NCI-H748 (cell line): ENCODE data around the gene OTOS.

Source experiments
- DNase-seq: peaks from one replicate; lab custom pipeline; 2025; ENCODE audit not compliant: unreplicated experiment; lab: John Stamatoyannopoulos, UW

Gene OTOS

GRCh38 chr2:240140511-240140910 lies at the start of gene OTOS:
TSS of gene OTOS (minus strand) at chr2:240140658. CDS start at chr2:240140326, 332 bp downstream.
- DNase-seq = no peak

- DNase-seq = no peak
These were observed 49.2 kb upstream of the OTOS start for GRCh38 chr2:240189686-240190085.

GRCh38 chr2:240187989-240188590 lies 47.6 kb upstream of the OTOS start:
- no peak for DNase-seq

- no peak for DNase-seq
These were observed 45.8 kb upstream of the OTOS start for GRCh38 chr2:240186191-240186725.

- DNase-seq = no peak
These were observed 44.2 kb upstream of the OTOS start for GRCh38 chr2:240184656-240185055.

GRCh38 chr2:240183875-240184590 lies 43.6 kb upstream of the OTOS start:
- no peak for DNase-seq

- no peak for DNase-seq
These were observed 42.8 kb upstream of the OTOS start for GRCh38 chr2:240183006-240183874.

- DNase-seq = no peak
These were observed 42.0 kb upstream of the OTOS start for GRCh38 chr2:240182476-240182875.

- DNase-seq = no peak
These were observed 41.5 kb upstream of the OTOS start for GRCh38 chr2:240182001-240182400.

GRCh38 chr2:240179941-240180666 lies 39.6 kb upstream of the OTOS start:
- no peak for DNase-seq

- DNase-seq = no peak
These were observed 38.8 kb upstream of the OTOS start for GRCh38 chr2:240179186-240179815.

- no peak for DNase-seq
These were observed 38.1 kb upstream of the OTOS start for GRCh38 chr2:240178564-240178963.

GRCh38 chr2:240174496-240174895 lies 34.0 kb upstream of the OTOS start:
- DNase-seq = no peak

- DNase-seq = no peak
These were observed 31.8 kb upstream of the OTOS start for GRCh38 chr2:240172071-240172895.

GRCh38 chr2:240170883-240171282 lies 30.4 kb upstream of the OTOS start:
- DNase-seq = no peak

GRCh38 chr2:240170354-240170735 lies 29.9 kb upstream of the OTOS start:
- no peak for DNase-seq

GRCh38 chr2:240169486-240170353 lies 29.3 kb upstream of the OTOS start:
- DNase-seq = no peak

- DNase-seq = no peak
These were observed 28.3 kb upstream of the OTOS start for GRCh38 chr2:240168546-240169361.
